NCI-H82 treated with DMSO at 0.1 percent for 48 hours (cell line): ENCODE data around the gene FKBP1C.

Source experiments
- DNase-seq: peaks from one replicate; lab custom pipeline; 2025; ENCODE audit not compliant: unreplicated experiment; lab: John Stamatoyannopoulos, UW

FKBP1C gene

GRCh38 chr6:63261820-63262219 is 50.6 kb downstream of the FKBP1C start:
- no peak for DNase-seq
